CD4-positive, alpha-beta T cell treated with Interferon alpha-2 for 1 hour (primary cell): ENCODE measurements around the gene CMTM1.
"Not testable (repeated sequence)": the region's sequence is repeated elsewhere in the genome, so short reads cannot be mapped to it uniquely, and the experiment has no call there.

Experiments used
- DNase-seq, 2 donors: peaks; one replicate each; pipeline ENCODE4 v3.0.0-alpha.2; 2020 to 2022

The CMTM1 gene

DNA sequence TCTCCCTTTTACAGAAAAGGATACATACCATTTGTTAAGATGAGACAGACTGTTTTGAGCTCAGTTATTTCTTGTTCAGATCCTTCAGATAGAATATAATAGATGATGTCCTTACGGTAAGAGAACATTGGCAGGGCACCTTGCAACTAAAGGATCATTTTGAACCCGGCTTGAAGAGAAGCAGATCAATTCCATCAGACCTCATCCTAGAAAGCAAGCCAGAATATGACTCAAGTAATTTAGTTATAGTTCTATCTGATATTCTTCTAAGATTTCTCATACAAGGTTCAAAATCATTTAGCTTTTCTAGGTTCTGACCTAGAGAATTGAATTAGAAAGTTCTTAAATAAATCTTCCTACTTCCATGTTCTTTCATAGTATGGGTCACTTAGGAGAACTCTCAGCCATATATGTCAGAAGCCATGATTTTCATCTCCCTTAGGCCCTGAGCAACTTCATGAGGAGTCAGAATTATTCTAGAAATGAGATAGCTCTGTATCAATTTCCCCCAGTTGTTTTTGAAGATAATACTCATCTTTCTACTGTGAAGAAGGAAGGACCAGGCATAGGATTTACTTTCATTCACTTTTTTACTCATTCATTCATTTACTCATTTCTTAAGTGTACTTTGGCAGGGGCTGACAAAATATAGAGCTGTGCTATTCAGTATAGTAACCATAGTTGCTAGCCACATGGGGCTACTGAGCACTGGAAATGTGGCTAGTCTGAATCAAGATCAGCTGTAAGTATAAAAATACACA lies 2.5 kb upstream of the CMTM1 start:
- no peak for DNase-seq

DNA sequence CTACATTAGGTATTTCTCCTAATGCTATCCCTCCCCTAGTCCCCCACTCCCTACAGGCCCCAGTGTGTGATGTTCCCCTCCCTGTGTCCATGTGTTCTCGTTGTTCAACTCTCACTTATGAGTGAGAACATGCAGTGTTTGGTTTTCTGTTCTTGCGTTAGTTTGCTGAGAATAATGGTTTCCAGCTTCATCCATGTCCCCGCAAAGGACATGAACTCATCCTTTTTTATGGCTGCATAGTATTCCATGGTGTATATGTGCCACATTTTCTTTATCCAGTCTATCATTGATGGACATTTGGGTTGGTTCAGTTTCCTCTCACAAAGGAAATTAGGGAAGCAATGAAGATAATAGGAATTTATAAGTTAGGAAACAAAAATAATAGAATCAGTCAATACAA lies 1.0 kb downstream of the CMTM1 start:
- not testable (repeated sequence) for DNase-seq

DNA sequence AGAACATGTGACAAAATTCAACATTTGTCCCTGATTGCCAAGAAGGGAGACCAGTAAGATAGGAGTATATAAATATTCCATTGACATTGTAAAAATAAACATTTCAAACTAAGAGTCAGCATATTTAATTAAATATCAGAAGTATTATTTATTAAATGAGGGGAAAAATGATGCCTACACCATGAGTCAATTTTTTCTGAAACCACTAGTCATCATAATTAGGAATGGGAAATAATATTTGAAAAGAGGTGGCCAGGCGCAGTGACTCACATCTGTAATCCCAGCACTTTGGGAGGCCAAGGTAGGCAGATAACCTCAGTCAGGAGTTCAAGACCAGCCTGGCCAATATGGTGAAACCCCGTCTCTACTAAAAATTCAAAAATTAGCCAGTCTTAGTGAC lies 2.1 kb downstream of the CMTM1 start:
- no peak for DNase-seq

DNA sequence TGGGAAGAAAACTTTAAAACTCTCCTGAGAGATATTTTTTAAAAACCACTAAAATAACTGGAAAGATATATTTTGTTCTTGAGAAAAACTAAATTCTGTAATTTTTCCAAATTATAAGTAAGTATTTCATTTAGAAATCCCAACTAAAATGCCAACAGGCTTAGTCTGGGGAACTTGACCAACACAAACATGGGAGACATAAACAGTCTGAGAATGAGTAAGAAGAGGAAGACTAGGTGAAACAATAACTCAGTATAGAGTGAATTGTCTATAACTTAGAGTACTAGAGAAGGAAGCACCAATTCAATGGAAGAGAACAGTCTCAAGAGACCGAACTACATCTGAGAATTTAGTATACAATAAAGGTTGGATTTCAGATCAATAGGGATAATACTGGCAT lies 2.9 kb downstream of the CMTM1 start:
- DNase-seq: no peak

DNA sequence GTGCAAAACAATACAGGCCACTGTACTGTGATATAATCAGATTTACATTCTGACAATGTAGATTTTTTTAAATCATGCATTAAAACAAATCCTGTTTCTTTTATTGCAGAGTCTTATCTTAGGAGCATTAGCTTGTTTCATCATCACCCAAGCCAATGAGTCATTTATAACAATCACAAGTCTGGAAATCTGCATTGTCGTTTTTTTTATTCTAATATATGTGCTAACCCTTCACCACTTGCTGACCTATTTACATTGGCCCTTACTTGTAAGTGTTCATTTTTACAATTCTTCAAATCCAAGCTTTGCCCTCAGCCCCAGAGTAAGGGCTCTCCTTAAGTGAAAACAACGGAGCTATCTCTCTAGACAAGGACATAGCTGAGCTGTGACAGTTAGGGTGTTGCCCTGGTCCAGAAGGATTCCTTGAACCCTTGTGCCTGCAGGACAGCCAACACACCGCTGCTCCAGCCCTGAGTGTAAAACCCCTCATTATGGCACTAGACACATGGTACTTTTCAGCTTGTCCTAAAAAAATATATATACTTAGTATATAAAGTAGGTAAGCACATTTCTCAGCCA lies 3.7 kb downstream of the CMTM1 start:
- DNase-seq: no peak

DNA sequence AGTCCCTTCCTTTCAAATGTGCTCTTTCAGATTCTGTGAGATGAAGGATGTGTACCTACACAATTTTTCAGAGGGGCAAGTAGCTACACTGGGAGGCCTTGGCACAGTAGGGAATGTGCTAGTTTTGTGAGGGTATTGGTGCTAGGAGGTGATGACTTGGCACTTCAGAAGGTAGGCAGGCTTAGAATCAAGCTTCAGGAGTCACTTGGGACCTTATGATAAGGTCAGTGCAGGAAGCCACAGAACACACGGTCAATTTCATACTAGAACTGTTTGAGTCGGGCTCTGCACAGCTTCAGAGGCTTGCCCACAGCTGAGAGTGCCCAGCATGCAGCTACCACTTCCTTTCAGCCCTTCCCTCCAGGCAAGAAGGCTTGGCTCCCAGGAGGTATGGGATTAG lies 6.1 kb downstream of the CMTM1 start:
- DNase-seq: no peak

DNA sequence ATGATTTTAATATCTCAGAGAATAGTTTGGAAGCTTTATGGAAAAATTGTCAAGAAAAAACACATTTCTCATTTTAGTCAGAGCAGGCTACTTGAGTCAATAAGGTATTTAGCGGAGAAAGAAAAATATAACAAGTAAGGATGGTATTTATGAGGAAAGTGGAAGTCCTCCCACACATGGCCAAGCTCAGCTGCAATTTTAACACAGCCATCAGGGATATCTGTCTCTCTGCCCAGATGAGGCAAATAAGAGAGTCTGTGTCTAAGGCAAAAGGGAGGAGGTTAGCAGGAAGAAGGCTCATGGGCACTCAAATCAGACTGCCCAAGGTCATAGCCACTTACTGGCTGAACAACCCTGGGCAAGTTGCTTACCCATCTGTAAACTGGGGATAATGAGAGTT lies 7.8 kb downstream of the CMTM1 start:
- no peak for DNase-seq

DNA sequence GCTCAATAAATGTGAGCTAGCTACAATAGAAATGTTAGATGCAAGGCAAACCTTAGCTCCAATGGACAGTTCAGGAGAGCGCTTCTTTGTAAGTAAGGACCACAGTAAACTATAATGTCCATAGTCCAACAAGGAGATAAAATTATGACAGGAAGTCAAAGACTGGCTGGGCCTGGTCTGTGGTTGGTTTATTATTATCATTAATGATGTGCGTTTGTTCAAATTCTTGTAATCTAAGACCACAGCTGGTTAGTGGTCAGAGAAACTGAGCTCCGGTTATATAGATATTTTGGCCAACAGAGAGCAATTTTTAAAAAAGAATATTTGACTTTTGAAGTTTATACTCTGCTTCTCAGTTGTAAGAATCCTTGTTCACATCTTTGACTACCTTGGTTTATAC lies 8.3 kb downstream of the CMTM1 start:
- no peak for DNase-seq

DNA sequence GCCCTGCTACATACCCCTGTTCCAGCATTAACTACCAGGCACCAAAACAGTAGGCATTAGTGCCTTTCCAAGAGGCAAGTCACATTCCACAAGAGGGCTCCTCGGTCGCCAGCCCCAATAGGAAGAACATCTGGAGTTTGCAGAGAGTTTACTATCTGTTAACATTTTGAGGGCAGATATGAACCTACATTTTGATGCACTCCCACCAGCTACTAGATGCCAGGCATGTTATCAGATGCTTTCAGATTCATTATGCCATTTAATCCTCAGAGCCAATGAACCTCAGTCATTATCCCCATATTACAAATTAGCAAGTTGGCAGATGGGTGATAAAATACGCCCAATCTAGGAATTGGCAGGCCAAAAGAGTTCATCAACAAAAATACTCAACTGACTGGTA lies 8.8 kb downstream of the CMTM1 start:
- no peak for DNase-seq

DNA sequence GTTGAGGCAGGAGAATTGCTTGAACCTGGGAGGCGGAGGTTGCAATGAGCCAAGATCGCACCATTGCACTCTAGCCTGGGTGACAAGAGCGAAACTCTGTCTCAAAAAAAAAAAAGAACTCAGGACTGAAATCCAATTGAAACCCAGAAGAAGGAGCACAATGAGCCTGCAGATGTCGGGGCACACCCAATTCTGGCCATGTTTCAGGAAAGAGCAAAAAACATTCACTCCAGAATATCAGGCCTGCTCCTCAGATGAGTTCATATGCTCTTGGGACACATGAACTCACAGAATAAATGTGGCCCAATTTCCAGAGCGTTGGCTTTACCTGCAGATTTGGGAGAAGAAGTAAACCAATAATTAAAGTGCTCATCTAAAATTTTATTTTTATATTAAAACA lies 10.1 kb downstream of the CMTM1 start:
- DNase-seq: no peak

DNA sequence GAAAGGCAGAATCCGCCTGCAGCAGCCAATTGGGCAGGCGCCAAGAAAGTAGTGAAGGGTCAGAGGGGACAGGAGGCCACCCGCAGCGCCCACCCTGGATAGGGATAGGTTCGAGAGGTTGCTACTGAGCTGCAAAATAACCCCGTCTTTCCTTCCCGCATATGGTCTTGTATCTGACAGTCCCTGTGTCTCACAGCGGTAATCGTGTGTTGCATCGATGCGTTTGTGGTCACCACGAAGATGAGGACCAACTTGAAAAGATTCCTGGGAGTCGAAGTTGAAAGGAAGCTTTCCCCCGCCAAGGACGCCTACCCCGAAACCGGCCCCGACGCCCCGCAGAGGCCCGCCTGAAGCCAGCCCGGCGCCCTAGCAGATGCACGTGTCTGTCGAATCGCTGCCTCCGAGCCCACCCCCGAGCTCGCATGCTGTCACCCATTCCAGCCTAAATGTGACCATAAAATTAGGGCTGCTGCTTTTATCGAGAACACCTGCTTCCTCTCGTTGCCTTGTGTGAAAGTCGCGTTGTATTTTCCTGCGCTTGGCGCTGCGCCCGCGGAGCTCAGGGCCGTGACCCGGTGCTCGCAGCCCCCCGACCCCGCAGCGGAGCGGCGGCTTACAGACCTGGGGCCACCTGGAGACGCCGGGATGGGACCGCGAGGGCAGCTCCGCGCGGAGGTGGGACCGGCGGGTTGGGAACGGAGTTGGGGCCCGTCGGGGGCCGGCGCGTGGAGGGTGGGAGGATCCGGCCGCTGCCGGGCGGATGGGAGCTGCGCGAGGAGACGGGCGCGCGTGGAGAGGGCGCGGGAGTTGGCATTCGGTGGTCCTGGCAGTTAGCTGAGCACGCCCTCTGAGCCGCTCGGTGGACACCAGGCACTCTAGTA lies 12.7 kb downstream of the CMTM1 start, which contains the start of gene CMTM2:
Gene CMTM2, plus strand, starts transcription at position 813 of the 881 bp plus-strand sequence. CDS start 145 bp downstream, outside the sequence.
- DNase-seq: no peak

DNA sequence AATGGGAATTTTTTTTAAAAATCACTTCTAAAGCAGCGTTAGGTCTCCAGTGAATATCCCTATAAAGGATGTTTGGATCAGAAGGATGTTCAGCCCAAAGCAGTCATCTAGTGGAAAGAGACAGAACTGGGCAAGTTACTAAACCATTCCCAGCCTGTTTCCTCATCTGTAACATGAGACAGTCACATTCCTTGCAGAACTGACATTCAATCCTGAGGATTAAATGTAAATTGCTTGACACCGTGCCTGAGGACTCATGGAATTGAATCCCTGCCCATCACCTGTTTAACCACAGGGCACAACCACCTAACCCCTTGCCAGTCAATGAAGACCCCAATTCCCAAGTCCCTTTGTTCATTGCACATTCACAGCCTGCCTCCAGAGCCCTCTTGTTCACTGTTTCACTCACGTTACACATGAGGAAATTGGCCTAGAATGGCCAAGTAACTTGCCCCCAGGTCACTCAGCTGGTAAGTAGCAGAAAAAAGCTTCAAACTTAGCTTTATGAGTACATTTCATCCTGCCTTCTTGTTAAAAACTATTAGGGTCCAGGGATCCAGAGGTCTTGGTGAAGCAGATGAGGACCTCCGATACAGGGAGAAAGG lies 14.5 kb downstream of the CMTM1 start:
- no peak for DNase-seq

DNA sequence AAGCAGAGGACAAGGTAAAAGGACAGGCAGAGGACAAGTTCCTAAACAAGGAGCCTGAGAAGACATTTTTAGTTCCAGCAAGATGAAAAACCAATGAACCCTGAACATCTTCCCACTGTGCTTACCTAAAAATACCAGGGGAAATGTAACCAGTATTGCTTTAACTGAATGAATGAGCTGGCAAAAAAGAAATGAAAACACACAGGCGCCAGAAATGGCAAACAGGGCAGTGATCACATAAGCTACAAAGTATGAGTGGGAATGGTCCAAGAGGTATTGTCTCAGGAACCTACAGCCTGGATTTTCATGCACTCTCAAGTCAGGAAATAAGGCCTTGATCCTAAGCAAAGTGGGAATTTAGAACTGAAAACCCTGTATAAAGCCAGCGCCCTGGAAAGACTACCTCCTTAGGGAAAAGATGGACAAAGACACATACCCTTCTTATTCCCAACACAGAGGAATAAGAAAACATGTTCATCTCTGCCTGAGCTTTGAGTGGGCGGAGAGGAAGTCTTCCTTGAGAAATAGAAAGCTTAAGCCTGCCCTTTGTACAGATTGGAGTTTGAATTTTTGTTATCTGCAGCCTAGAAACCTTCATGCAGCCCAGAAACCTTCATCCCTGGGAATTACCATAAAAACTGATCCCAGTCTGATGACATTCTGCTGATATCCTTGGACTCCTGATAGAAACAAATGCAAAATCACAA lies 15.2 kb downstream of the CMTM1 start:
- no peak for DNase-seq

DNA sequence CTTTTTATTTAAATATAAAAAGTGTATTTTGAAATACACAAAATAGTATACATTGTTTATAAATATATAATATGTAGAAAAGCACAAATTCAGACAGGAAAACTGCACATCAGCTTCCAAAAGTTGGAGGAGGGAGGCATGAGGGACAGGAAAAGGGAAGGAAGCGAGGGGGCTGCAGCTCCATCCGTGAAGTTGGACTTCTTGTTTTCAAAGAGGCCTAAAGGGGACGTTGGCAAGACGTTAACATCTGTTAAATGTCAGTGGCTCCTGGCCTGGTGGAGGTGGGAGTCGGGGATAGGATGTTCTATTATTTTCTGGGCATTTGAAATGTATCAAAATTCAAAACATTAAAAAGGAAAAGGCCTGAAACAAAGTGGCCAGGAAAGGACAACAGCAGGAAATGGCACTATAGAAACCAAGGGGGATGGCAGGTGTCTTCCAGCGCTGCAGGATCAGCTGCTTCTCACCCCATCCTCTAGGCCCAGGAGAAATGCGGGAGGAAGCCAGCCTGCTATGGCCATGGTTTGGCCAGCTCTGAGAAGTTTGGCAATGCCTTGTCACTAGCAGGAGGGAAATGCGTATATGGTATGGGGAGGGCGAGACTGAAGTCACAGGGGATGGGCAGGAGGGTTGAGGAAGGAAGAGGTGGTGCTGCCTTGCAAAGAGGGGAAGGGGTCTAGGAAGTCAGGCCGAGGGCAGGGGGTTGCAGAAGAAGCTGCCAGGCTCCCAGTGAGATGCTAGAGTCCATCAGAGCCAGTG lies 19.4 kb downstream of the CMTM1 start:
- DNase-seq: no peak

DNA sequence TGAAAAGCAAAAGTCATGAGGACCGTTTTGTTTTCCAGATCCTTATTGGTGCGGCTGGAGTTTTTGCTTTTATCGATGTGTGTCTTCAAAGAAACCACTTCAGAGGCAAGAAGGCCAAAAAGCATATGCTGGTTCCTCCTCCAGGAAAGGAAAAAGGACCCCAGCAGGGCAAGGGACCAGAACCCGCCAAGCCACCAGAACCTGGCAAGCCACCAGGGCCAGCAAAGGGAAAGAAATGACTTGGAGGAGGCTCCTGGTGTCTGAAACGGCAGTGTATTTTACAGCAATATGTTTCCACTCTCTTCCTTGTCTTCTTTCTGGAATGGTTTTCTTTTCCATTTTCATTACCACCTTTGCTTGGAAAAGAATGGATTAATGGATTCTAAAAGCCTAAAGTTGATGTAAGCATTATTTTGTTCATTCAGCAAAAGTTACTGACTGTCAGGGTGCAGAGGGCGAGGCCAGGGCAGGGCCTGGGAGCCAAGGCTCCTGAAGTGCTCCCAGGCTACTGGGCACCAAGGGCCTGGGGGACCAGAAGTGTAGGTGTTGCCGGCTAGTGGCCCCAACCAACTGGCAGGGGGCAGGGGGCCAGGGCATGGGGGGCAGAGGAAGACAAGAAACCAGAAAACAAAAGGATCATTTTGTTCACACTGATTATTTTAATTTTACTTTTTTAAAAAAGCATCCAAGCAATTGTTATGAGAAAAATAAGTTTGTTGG lies 21.8 kb downstream of the CMTM1 start:
- no peak for DNase-seq

DNA sequence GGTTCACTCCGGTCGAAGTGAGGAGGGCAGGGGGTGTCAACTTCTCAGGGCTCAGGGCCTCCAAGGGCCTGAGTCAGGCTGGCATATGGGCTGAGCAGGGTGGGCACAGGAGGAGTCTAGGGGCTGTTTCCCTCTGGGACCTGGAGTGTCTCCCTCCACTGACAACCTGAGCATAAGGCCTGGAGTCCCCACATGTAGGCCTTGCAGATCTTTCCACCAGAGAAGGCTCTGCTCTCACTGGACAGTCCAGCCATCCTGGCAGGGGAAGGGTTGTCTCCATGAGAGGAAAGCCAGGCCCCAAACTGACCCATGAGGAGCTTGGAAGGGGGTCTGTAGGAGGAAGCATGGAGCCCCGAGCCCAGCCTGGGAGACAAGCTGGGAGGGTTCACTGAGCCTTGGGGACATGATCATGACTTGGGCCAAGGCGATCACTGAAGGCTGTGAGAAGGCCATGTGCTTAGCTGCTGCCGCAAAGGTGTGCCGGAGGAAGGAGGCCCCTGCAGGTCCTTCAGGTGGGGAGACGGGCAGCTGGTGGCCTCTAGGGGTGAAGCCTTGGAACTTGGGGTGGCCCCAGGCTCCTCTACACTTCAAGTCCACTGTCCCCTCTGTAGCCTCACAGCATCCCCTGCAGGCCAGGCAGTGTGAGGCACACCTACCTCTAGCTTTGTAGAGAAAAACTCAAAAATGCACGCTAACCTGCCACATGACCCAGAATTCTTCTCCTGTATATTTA lies 22.9 kb downstream of the CMTM1 start:
- peak; percentile 80 to 81 for DNase-seq

DNA sequence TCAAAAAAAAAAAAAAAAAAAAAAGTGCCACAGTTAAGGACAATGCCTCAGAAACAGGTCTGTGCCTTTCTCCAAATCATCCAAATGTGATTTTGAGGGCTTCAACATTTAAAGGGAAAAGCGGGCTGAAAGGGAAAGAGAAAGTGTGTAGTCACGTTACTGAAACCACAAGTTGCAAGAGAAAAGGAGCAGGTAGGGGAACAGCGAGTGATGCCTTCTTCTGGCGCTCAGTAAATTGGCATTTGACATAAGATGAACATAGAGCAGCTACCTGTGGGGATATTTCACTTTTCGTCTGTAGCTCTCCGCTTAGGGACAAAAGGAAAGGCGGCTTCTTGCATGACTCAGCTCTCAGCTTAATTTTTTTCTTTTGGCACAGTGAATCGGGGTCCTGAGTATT lies 24.1 kb downstream of the CMTM1 start:
- peak in 1 of 2 donors; percentile 58 for DNase-seq

DNA sequence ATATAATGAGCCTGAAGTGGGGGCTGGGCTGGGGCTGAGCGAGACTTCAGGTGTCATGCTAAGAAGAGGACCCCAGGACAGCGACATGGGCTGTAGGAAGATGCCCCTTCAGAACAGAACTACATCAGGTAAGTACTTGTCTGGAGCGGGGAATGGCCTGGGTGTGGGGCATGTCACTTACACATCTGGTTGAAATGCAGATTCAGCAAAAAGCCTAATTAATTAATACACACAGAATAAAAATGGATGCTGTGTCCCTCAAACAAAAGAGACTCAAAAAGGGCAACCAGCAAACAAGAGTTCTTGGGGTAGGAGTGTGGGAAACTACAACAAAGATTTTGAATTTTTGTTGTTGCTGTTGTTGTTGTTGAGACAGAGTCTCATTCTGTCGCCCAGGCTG lies 24.8 kb downstream of the CMTM1 start:
- no peak for DNase-seq

DNA sequence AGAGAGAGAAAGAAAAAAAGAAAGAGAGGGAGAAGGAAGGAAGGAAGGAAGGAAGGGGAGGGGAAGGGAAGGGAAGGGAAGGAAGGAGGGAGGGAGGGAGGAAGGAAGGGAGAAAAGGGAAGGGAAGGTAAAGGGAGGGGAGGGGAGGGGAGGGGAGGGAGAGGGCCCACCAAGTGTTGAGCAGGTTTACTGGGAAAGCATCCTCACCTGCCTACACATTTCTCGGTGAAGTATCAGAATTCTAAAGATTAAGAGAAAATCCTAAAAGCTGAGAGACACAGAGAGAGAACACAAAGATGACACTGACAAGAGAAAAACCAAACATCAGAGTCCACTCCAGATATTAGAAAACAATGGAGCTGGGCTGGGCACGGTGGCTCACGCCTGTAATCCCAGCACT lies 26.0 kb downstream of the CMTM1 start:
- no peak for DNase-seq

DNA sequence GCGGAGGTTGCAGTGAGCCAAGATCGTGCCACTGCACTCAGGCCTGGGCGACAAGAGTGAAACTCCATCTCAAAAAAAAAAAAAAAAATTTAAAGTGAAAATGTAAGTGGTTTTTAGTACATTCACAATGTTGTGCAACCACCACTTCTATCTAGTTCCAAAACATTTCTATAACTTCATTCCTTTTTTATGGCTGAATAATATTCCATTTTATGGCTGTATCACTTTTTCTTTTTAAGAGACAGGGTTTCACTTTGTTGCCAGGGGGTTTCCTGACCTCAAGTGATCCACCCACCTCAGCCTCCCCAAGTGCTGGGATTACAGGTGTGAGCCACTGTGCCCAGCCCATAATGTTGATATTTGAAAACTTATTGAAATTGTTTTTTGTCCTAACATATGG lies 26.6 kb downstream of the CMTM1 start:
- DNase-seq: no peak

DNA sequence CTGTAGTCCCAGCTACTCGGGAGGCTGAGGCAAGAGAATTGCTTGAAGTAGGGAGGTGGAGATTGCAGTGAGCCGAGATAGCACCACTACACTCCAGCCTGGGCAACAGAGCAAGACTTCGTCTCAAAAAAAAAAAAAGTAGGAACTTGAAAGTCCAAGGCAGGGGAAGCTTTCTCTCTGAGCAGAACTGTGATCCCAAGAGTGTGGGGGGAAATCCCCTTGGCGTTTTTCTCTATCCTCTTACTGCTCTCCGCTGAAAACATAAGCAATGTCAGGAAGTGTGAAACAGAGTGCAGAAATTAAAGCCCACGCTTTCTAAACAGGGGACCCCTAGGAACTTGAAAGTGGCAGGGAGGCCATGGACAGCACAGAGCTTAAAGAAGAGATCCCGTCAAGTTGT lies 28.5 kb downstream of the CMTM1 start:
- no peak for DNase-seq
